Pons (tissue), 1 donor: ENCODE results near the gene SOX6.
A peak's percentile ranks its signal among the peaks of the same experiment; 100 is the strongest.

ENCODE experiments used
- DNase-seq: peaks from one replicate; pipeline ENCODE4 v3.0.0-alpha.2; 2016; ENCODE audit warnings: low spot score

The SOX6 gene

DNA sequence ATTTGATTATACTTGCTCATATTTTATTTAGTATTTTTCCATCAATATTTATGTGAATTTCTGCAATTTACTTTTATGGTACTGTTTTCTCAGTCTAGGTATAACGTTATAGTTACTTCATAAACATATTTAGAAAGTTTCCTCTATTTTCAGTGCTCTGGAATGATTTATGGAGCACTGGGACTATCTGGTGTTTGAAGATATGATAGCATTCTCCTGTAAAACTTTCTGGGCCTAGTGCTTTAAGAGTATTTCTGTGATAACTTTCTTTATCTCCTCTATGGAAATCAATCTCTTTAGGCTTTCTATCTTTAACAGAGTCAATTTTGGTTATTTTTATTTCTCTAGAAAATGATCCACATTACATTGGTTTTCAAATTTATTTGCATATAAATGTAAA, 85.1 kb downstream of the SOX6 start:
- DNase-seq: no peak

DNA sequence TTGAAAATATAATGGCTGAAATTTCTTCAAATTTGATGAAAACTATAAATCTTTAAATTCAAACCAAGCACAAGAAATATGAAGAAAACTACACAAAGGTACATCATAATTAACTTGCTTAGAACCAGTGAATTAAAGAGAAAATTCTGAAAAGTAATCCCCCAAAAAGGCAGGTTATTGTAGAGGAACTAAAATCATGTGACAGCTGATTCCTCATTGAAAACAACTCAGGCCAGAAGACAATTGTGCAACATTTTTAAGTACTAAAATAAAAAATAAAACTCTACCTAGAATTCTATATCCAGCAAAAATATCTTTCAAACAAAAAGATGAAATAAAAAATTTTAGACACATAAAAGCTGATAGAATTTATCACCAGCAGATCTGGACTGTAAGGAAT, 90.3 kb downstream of the SOX6 start:
- DNase-seq: no peak

DNA sequence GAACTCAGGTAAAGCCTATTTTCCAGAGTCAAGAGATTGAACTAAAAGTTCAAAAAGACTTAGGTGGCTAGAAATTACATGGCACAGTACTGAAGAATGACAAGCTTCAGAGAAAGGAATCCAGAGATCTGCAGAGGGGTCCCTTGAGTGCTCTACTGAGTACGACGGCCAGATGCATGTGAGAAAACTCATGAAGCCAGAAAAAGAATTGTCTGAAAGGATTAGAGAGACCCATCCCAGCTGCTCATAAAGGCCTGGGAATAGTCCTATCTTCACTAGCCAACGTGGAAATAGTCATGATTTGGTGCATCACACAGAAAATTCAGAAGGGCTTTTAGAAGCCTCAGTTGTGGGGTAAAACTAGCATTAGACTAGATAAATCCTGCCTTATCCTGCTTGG, 91.3 kb downstream of the SOX6 start:
- no peak for DNase-seq

DNA sequence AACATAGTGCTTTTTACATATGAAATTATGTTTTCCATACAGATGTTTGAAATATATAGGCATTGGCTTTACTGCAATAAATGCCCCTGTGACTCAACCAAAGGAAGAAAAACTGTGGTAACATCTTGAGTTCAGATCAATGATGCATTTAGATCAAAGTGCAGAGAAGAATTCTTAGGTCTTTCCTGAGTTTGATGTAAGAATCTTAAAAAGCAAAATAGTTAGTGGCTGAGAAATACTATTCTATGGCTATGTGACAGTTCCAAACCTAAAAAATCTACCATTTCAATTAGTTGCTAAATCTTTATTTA, 93.7 kb downstream of the SOX6 start:
- no peak for DNase-seq

DNA sequence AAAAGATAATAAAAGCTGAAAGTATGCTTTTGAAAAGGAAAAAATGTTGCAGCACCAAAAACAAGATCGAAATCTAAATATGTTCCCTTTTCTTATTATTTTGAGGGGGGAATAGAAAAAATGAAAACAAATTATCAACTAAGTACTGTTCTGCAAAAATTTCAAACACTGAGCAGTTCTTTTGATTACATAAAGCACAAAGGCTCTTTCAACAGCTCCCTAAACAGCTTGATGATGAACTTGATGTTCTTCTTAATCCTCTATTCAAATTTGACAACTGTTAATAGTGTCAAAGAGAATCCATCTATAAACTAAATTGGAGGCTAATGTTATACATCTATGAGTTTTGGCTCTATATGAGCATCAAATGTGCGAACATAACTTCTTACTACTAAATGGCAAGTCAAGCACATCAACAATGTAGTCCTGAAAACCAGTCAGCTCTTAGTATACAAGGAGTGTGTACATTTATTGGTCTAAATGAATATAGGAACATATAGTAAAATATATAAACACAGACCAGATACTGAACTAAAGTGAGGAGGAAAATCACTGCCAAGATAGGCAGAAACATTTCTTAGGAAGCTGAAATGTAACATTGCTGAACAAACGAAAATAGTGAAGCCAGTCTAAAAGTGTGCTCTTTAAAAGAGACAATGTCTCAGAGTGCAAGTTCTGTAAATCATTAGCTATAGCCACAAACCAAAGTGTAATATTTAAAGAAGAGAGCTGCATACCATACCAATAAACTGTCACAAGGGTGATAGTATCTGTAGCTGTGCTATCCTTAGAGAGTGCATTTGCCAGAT, 94.3 kb downstream of the SOX6 start:
- no peak for DNase-seq

DNA sequence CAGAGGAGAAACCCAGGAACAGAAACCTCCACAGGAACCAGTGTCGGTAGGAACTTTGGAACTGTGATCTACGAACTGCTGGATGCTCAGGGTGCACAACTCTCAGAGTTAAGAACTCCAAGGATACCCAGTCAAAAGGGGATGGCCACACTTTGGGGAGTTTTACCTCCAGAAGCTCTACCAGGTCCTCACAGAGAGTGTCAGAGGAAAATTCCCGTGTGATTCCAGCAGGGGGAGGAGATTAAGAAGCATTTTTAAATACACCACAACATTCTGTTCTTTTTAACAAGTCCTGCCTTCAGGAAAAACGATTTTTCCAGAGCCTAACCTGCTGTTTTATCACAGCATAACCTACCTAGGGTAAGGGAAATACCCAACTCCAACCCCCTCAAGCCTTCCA, 104.0 kb downstream of the SOX6 start:
- DNase-seq: no peak

DNA sequence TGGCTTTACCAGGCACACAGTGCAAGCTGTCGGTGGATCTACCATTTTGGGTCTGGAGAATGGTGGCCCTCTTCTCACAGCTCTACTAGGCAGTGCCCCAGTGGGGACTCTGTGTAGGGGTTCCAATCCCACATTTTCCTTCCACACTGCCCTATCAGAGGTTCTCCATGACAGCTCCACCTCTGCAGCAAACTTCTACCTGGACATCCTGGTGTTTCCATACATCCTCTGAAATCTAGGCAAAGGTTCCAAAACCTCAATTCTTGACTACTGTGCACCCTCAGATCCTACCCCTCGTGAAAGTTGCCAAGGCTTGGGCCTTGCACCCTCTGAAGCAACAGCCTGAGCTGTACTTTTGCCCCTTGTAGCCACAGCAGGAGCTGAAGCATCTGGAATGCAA, 108.1 kb downstream of the SOX6 start:
- no peak for DNase-seq

DNA sequence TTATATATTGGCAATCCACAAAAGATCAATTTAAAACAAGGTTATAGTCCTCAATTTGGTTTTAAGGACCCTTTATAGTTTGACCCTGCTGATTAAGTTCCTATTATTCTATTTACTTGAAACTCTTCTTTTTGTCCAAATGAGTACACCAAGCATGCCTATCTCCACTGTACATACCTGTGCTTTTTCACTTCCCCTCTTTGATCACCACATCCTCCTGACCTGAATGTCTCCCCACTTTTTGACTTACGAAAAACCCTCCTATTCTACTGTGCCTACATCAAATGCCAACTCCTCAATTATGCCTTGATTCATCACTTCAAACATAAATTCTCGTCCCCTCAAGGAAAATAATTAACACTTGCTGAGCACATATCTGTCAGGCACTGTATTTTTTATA, 113.5 kb downstream of the SOX6 start:
- no peak for DNase-seq

DNA sequence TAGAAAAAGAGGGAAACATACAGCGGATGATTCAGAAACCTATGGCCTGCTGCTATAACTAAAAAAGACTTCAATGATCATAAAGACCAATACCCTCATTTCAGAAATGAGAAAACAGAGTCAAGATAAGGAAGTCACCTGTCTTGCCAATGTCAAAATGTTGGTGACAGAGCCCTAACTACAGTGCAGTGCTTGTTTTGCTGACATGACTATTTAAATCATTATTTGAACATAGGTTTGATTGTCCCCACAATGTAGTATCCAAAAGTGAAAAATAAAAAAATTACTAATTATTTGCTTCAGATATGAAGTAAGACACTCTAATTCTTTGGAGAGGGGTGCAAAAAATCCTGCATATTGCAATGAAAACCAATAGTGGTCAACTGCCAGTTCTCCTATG, 115.7 kb downstream of the SOX6 start:
- DNase-seq: no peak

DNA sequence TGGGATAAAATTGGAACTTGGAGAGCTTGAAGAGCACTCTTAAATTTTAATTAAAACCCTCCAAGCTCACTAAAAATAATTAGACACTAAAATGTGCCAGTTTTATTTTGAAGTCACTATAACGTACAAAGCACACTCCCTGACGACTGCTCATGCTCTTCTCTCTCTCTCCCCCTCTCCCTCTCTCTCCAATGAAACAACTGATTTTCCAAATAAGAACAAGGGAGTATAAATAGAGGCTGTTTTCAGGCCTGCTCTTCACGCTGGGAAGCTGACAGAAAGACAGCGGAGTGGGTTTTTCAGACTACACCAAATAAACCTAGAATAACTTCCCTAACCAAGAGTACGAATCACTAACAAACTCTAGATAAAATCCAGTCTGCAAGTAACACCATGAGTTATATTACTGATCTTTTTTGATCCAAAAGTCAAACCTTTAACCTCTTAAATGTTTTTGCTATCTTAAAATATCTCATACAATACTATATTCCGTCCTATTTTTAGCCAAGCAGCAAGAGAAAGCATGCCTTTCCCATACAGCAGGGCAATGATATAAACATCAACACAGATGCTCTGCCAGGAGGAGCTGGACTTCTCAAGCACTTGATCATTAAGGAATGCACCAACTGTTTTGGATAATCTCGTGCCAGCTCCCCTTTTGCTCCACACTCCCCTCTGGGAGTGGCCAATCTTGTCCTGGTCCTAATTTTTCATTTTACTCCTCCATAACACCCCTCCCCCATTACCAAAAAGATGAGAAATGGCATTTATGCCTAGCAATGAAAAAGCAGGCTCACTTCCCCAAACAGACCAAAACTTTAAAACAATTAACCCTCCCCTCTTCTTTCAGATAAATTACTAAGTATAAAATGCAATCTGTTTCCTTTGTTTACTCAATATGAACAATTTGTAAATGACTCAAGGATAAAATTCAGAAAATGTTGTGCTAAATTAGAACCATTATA, 116.9 kb downstream of the SOX6 start:
- peak; percentile 9 for DNase-seq

DNA sequence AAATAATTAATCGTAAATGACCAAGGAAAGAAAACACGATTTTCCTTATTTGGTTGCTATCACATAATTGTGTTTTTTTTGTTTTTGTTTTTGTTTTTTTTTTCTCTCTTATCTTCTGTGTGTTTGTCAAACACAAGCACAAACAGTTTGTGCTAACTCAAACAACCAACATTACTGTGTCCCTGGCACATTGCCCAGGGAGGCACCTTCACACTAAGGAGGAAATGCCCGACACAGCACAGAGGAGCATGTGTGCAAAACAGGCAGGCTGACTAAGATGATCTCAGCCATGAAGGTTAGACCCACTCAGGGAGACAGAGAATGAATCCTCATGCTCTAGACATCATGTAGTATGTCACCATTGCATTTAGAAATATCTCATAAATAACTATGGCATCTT, 130.1 kb downstream of the SOX6 start:
- peak; percentile 3 for DNase-seq

DNA sequence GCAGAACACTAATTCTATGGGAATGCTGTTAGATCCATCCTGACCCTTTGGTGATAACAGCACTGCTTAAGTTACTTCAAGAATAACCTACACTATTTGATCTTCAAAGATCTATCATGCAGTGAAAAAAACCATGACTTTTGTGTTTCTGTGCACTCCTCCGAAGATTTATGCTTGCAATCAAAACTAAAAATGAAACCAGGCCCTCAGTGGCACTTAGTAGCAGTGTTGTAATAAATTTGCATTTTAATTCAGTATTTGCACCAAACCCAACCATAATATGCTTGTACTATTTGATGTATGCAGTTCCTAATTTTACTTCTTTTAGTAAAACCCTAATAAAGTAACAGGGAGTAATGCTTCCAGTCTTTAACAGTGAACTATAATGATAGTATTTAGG, 130.7 kb downstream of the SOX6 start:
- DNase-seq: no peak

DNA sequence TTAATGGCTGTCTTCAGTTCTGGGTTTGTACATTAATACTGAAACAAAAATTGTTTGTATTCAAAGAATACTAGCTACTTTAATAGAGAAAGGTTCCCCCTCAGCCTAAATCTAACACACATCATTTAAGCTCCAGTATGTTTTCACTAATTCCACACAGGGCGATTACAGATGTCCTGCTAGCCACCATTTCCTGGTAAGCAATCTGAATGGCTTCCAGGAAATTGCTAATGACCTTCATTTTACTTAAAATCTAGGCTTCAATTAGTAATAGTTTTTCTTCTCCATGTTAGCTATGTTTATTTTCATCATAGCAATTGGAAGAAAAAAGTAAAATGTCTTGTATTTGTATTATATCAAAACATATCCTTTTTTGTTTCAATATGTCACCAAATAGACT, 132.8 kb downstream of the SOX6 start:
- DNase-seq: no peak

DNA sequence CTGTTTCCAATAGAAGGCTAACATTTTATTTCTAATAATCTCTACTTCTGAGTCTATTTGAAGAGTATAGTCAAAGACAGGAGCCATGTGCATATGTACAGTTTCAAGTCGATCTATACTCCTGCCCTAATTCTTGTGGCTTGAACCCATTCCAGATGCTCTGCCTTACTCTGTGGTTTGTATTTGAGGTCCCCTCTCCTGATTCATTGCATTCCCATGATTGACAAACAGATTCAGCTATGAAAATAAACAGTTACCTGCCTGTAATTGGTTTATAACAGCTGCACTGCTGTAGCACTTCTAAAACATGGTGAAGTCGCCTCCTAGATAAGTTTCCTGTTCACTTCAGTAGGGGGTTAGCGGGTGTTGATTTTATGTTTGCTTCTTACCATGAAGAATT, 138.7 kb downstream of the SOX6 start:
- no peak for DNase-seq

DNA sequence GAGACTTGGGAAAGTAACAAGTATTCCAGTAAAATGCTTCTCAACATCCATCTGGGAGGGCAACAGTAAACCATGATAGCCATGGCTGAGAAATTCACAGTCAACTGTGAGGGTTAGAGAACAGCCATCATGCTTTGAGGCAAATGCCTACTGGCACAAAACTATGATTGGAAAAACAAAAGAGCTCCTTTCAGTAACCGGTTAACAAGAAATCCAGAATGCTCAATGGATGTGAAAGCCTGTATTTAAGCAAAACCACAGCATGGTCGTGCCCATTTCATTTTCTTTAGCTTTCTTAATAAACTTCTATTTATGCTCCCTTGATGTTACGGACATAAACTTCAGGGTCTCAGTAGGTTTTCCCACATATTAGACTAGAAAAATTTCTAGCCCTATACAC, 139.5 kb downstream of the SOX6 start:
- DNase-seq: no peak

DNA sequence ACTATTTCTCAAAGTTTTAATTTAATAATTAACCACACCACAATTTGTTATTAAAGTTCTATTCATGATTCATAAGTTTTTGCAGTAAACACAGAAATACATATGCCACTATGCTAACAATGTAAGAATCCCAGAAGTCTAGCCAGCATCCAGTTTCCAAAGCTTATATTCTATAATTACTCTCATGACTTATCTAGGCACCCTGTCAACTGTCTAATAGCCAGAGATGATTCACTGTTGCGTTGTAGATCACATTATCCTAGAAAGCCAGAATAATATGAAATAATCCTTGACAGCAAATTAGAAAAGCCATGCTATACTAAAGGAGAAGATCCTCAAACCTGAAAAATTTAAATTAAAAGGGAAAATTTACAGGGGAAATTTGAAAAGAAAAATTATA, 141.0 kb downstream of the SOX6 start:
- no peak for DNase-seq

DNA sequence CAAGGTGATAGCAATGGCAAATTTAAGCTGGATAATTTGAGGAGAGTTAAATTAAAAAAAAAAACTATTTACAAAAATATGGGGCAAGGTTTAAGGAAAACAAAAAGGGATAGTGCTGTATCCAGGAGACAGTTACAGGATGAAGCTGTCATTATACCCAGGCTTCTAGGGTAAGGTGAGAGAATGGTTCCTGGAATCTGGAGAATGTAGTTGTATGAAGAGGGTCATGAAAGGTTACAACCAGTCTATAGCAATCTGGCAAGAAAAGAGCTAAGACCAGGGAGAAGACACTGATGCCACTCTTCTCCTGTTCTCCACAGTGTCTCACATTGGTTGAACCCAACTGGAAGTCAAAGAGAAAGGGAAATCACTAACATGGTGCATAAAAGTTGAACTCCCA, 144.9 kb downstream of the SOX6 start:
- DNase-seq: no peak

DNA sequence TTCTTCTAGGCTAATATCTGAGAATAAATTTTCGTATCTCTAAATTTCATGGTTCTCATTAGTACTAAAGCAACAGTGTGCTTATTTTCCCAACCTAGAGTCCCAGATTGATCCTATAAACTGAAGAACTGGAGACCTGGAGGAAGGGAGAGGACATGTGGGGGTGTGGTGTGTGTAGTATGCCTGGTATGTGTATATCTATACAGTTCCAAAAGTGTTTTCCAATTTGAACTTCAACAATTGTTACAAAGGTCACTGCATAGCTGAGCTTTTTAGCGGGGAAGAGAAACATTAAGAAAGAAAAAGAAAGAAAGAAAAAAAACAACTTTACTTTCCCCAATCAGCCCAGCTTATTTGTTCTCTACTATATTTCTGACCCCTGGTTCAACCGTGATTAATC, 152.1 kb downstream of the SOX6 start:
- DNase-seq: no peak

DNA sequence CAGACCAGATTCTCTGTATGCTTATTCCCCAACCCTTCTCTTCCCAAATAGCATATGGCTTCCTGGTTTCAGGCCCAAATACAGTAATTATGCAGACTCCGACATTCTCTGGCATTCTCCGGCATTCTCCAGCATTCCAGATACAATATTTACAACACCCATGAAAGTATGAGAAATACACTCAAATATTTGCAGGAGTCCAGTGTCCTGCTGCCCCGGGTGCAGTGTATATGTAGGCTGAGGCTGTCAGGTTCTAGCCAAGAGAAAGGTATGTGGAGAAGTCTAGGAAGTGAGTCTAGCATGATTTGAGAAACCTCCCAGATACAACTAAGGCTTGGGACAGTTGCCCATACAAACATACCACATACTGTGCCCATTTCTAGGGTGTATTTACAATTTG, 160.7 kb downstream of the SOX6 start:
- DNase-seq: no peak

DNA sequence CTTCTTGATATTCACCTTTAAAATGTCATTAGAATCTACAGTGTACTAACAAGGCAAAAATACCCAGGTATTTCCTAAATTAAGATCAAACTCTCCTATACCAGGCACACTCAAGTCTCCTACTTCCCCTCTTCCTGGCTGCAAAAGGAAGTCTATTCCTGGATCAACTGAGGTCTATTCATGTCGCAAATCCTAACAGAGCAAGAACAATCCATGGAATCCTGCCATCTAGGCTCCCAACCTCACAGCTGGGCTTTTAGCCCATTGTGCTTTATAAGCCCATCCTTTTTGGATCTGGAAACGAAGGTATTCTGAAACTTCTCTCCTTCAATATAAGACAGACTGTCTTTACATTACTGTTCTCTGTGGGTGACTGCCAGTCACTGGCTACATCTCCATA, 161.8 kb downstream of the SOX6 start:
- DNase-seq: peak; percentile 83

DNA sequence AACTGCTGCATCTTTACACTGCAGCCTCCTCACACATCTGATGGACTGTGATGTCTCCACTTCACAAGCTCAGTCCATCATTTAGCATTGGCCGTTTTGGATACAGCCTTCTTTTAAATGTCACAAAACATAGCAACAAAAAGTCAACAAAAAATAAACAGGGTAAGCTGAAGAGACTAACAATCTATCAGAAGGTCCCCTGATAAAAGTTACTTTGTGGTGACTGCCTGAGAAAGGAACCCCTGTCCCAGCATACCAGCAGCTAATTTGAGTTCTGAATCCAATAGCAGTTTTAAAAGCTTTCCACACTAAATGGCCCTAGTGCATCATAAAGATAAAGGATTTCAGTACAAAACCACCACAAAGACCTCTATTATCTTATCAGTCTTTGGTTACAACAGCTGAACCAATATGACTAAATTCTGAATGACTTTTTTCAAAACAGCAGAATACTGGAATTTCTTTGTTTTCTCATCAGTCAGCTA, 162.4 kb downstream of the SOX6 start:
- DNase-seq: peak; percentile 93

DNA sequence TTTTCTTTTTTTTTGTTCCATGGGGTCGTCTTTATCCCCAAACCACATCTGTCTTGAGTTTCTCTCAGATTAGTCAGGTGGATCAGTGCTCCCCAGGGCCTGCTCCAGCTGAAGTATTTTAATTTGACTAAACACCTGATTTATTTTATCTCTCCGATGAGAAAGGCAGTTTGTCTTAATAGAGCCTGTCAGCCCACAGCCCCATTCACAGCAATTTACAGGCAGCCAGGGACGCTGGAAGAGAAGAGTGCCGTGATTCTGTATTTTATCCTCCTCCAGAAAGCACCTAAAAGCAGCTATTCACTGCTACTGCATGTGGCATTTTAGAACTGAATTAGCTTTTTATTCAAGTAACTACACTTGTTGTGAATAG, 164.5 kb downstream of the SOX6 start:
- peak; percentile 53 for DNase-seq

DNA sequence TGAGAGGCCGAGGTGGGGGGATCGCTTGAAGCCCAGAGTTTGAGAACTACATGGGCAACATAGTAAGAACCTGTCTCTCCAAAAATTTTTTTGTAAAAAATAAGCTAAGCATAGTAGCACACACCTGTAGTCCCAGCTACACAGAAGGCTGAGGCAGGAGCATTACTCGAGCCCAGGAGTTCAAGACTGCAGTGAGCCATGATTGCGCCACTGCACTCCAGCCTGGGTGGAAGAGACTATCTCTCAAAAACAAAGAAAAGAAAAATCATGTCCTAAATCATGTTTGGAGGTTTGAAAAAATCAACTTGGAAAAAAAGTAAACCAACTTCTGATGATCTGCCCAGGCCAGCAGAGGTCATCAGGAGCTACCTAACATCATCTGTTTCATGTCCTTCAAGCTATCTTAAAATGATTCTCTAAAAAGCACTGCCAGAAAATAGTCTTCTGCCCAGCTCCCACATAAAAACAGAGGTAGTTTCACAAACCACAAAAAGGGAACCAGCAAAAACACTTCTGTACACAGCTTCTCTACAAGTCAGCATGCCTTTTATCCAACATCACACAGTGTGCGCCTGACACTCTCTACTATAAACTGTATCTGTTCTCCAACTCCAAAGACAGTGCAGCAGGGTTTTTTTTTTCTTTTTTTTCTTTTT, 165.0 kb downstream of the SOX6 start:
- peak; percentile 81 for DNase-seq
